ENCODE measurements around the gene CYP4A22.
"Not testable (repeated sequence)": the region's sequence is repeated elsewhere in the genome, so short reads cannot be mapped to it uniquely, and the experiment has no call there.

- TF ChIP-seq, protein P1, sequence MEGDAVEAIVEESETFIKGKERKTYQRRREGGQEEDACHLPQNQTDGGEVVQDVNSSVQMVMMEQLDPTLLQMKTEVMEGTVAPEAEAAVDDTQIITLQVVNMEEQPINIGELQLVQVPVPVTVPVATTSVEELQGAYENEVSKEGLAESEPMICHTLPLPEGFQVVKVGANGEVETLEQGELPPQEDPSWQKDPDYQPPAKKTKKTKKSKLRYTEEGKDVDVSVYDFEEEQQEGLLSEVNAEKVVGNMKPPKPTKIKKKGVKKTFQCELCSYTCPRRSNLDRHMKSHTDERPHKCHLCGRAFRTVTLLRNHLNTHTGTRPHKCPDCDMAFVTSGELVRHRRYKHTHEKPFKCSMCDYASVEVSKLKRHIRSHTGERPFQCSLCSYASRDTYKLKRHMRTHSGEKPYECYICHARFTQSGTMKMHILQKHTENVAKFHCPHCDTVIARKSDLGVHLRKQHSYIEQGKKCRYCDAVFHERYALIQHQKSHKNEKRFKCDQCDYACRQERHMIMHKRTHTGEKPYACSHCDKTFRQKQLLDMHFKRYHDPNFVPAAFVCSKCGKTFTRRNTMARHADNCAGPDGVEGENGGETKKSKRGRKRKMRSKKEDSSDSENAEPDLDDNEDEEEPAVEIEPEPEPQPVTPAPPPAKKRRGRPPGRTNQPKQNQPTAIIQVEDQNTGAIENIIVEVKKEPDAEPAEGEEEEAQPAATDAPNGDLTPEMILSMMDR (IDR thresholded peaks at IDR 0.05): not testable (repeated sequence)
- not testable (repeated sequence) for TF ChIP-seq POLR2A, POLR2AphosphoS5 (IDR thresholded peaks at IDR 0.05)
Observed at GRCh38 chr1:47146495-47146894, 9.3 kb downstream of the CYP4A22 start.

Measured in gastroesophageal sphincter (tissue), 3 donors.